HG03439 (cell line): ENCODE results near the gene ZBTB7C.

Experiments used
- ATAC-seq: cut with Tn5 transposase; IDR thresholded peaks from one replicate; pipeline ENCODE4 v1.9.1; 2021; ENCODE audit warnings: mild to moderate bottlenecking, moderate library complexity; ENCODE audit not compliant: unreplicated experiment

Gene ZBTB7C

GRCh38 chr18:48219810-48220499 lies 189.2 kb downstream of the ZBTB7C start:
- no peak for ATAC-seq

GRCh38 chr18:48219037-48219809 lies 190.0 kb downstream of the ZBTB7C start:
- ATAC-seq: no peak

DNA sequence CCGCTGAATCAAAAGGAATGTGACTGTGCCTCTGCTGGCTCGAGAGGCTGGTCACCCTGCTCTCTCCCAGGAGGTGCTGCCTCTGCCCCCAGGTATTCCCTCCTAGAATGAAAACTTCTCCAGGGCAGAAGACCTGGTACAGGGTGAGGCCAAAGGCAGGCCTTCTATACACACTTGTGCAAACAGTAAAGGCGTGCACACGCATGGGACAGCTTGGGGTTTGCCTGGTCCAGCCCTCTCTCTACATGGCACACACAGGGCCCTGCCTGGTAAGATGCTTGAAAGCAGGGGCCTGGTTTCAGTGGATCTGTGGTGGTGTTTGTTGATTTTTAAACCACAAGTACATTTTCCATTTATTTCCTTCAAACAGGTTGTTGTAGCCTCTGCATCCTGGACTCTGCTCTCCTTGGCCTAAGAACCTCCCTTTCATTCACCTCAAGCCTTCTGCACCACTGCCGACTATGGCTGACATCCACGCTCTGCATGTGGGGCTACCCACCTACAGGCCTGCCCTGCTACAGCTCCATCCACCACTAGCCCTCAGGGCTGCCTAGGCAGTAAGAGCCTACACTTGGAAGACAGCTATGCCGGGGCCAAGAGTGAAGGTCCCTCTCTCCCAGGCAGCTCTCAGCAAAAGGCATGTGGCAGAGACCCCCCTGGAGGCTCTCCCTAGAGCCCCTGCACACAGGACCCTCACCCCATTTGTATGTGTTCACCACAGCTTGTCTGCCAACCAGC lies 190.7 kb downstream of the ZBTB7C start:
- ATAC-seq: no peak

- ATAC-seq: no peak
These were observed 191.6 kb downstream of the ZBTB7C start for GRCh38 chr18:48217258-48218250.

DNA sequence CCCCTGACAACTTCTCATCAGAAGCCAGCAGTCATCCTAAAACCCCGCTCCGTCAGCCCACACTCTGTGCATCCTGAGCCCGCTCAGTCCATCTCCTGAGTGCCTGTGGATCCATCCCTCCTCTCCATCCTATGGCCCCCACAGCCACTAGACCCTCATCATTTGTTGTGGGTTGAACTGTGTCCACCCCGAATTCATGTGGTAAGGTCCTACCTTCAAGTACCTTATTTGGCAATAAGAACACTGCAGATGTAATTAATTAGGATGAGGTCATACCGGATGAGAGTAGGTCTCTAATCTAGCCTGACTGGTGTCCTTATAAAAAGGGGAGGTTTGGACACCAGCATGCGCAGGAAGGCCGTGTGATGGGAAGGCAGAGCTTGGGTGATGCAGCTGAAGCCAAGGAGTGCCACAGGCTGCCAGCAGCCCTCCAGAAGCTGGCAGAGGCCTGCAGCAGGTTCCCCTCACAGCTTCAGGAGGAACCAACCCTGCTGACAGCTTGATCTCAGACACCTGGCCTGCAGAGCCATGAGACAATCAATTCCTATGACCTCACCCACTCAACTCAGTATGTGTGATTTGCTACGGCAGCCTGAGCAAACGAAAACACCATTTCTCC lies 192.4 kb downstream of the ZBTB7C start:
- ATAC-seq: no peak

DNA sequence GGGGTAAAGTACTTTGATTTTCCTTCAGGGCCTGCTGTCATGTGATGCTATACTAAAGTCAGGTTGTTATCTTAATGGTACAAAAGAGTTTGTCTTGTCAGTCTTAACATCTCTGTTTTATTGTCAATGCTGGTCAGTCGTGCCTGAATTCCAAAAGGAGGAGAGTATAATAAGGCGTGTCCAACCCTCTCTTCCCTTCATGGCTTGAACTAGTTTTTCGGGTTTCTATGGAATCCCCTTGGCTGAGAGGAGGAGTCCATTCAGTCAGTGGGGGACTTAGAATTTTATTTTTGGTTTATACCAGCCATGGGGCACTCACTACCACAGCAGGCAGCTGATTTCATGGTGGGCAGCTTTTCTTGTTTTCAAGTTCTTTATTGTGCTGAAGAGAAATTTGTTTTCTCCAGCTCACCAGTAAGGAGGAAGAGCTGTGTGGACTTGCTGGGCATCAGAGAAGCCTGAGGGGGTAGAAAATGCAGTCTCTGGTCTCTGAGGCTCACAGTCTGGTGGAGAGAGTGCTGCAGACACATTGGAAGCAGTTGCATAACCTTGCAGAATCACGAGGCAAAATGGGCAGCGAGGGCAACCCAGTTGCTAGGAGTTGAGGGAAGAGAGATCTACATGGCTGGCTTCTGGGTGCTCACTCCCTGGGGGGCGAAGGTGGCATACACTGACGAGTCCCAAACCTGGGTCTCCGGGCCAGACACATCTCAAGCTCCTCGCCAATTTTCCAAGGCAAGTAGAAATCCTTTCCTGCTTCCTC lies 193.1 kb downstream of the ZBTB7C start:
- ATAC-seq: no peak

- ATAC-seq: no peak
These were observed 195.4 kb downstream of the ZBTB7C start for GRCh38 chr18:48213791-48214190.

- ATAC-seq: no peak
These were observed 200.6 kb downstream of the ZBTB7C start for GRCh38 chr18:48208432-48209140.

DNA sequence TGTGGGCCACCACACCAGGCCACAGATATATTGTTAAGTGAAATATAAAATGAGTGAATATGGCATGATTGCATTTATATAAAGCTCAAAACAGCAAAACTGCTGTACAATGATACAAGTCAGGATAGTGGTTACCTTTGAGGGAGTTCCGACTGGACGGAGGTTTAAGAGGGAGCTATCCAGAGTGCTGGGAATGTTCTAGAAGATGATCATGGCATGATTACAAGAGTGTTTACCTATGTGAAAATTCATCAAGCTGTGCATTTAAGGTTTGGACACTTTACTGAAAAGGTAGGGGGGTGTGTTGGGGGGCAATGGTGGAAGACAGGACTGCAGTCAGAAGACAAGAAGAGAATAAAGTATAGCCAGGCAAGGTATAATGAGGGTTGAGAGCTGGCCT lies 201.4 kb downstream of the ZBTB7C start:
- ATAC-seq: no peak

DNA sequence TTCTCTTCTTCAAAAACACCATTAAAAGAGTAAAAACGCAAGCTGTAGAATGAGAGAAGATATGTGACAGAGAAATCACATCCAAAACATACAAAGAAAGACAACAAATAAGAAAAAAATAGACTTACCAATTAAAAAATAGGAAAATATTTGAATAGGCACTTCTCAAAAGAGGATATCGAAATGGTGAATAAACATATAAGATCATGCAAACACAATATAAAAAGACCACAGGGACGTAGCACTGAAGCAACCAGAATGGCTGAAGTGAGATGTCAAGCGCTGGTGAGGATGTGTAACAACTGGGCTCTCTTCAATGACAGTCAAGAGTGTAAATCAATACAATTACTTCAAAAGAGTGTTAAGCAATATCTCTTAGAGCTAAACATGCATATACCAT lies 202.3 kb downstream of the ZBTB7C start:
- ATAC-seq: no peak

DNA sequence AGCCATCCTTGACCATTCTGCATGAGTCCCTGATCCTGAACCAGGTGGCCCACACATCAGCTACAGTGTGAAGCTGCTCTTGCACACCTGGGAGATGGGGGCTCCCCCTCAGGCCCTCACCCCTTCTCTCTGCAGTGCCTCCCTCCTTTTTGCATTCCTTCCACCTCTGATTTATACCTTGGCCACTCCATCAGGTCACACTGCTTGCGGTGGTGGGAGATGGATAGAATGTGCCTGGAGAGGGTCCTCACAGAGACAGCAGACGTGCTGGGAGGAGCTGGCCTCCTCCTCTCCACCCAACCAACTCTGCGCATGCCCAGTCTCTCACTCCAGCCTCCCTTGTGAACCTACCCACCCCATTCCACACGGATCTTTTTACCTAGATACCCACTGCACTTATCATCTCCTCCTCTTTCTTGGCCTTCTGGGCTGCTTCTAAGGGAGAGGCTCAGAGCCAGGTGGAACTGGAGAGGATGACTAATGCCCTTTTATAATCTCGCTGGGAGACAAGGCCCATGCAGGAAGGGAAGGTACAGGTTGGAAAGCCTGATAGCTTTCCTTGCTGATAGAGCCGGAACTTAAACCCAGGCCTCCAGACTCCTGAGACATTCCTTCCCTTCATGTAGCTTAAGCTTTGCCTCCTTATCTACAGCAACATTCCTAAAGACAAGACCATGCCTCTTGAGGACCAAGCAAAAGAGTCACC lies 205.1 kb downstream of the ZBTB7C start:
- no peak for ATAC-seq

- ATAC-seq: no peak
These were observed 205.8 kb downstream of the ZBTB7C start for GRCh38 chr18:48203288-48203945.

- ATAC-seq: no peak
These were observed 206.6 kb downstream of the ZBTB7C start for GRCh38 chr18:48202350-48203260.

DNA sequence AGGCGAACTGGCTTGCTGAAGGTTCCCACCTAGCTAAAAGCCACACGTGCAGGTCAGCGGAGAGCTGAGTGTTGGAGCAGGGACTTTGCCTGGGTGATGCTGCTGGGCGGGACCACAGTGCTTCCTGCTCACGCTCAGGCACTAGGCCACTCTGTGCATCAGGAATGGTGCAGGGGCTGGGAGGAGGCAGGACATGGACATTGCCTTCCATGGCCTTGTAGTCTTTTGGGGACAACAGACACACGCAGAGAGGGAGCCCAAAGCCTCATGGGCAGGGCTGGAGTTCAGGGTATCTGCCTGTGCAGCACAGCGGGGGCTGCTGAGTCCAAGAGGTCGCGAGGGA lies 207.2 kb downstream of the ZBTB7C start:
- no peak for ATAC-seq

DNA sequence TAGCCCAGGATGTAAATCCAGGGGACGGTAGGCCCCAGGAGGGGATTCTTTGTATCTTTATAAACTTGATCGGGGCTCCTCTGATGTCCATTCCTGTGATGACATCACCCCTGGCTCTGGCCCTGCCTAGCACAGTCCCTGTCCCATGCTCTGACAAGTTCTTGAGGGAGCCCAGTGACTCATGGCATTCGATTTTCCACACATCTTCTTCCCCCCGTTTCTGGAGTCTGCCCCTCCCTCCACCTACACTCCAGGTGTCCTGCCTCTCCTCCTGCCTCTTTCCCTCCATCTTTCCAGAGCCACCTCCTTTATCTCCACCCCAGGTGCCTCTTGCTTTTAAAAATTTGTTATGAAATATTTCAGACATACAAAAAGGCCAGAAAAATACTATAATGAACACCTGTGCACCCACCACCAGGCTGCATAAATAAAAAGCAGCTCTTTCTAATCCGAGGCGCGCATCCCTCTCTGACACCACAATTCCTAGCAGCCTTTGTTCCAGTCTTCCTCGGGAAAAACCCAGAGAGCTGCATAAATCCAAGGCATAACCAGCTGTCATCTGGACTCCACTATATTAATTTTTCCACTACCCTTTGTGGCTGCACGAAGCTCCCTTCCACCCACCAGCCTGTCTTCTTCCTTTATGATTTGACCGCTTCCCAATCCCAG lies 207.7 kb downstream of the ZBTB7C start:
- no peak for ATAC-seq

DNA sequence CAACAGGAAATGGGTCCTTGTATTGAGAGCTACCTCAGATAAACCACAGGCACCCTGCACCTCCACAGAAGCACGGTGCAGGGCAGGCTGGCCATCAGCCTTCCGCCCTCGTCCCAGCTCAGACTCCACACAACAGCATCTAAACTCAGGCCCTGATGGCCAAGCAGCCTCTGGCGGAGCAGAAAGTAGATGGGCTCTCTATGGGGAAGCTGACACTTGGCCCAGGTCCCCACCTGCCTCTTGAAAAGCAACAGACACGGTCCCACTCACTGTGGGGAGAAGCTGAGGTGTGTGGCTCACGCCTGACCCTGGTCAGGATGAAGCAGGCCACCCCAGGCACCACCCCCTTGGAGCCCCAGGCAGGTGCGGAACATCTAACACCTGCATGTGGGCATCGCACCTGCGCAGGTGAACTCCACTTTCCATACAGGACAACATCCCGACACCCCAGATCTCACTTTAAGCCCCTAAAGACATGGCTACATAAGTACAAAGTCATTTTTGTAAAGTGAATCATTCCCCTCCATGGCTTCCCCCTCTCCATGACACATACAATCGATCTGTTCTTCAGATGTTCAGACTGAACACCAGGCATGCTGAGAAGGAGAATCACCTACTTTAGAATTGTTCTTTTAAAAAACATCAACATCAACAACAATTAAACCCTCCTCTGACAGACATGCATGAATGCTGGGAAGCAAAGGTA lies 208.4 kb downstream of the ZBTB7C start:
- no peak for ATAC-seq
